Neural cell (in vitro differentiated cells): Measurements from ENCODE around the gene GMPS. TPM values are rescaled to one million over a fixed set of nuclear protein-coding genes. Genes with fewer than 3 reads are reported as not detected.

Experiments used
- H2AFZ ChIP-seq: fragments of 200-600, 300-800 bp; sonication (generic), shearing (Covaris generic); 2 replicates; pipeline ENCODE4 v1.6.0; 2014; ENCODE audit warnings: low read depth, mild to moderate bottlenecking, antibody characterized with exemption, low read length, moderate library complexity
- H3F3A ChIP-seq: fragments of 200-600 bp; shearing (Covaris generic); 2 replicates; pipeline ENCODE4 v1.6.1; 2016; ENCODE audit warnings: mild to moderate bottlenecking, moderate library complexity, mixed read lengths, antibody characterized with exemption, low read length; ENCODE audit not compliant: insufficient read depth, poor library complexity, severe bottlenecking
- H3K27ac ChIP-seq: fragments of 200-600, 300-800 bp; sonication (generic), shearing (Covaris generic); 2 replicates; pipeline ENCODE4 v1.5.1; 2014; ENCODE audit warnings: mild to moderate bottlenecking, low read length, moderate library complexity
- H3K27me3 ChIP-seq: fragments of 300-800, 200-600 bp; sonication (generic), shearing (Covaris generic); 2 replicates; pipeline ENCODE4 v1.6.0; 2014; ENCODE audit warnings: mild to moderate bottlenecking, low read depth, low read length, moderate library complexity; ENCODE audit not compliant: insufficient read depth
- H3K36me3 ChIP-seq: fragments of 300-800, 200-600 bp; sonication (generic), shearing (Covaris generic); 2 replicates; pipeline ENCODE4 v1.5.1; 2014; ENCODE audit warnings: mild to moderate bottlenecking, antibody characterized with exemption, low read length, moderate library complexity; ENCODE audit not compliant: insufficient read depth
- H3K4me2 ChIP-seq: fragments of 300-800, 200-600 bp; sonication (generic), shearing (Covaris generic); 2 replicates; pipeline ENCODE4 v1.6.0; 2014; ENCODE audit warnings: mild to moderate bottlenecking, low read length
- H3K4me3 ChIP-seq: fragments of 300-800, 200-600 bp; sonication (generic), shearing (Covaris generic); 2 replicates; pipeline ENCODE4 v1.5.1; 2014; ENCODE audit warnings: mild to moderate bottlenecking, low read length, moderate library complexity
- H3K79me2 ChIP-seq: fragments of 200-600 bp; shearing (Covaris generic); replicated peaks from 2 replicates; pipeline ENCODE4 v1.6.0; 2014; ENCODE audit warnings: mild to moderate bottlenecking, low read length, moderate library complexity; ENCODE audit not compliant: insufficient read depth
- H3K9ac ChIP-seq: fragments of 300-800, 200-600 bp; sonication (generic), shearing (Covaris generic); 2 replicates; pipeline ENCODE4 v1.6.1; 2016; ENCODE audit warnings: mild to moderate bottlenecking, low read length, mixed read lengths
- H3K9me2 ChIP-seq: fragments of 200-600 bp; shearing (Covaris generic); 2 replicates; pipeline ENCODE4 v1.6.1; 2016; ENCODE audit warnings: mild to moderate bottlenecking, low read length, mixed read lengths; ENCODE audit not compliant: insufficient read depth
- H3K9me3 ChIP-seq: fragments of 200-600, 300-800 bp; sonication (generic), shearing (Covaris generic); 2 replicates; pipeline ENCODE4 v1.6.1; 2016; ENCODE audit warnings: mild to moderate bottlenecking, mixed run types, low read length, moderate library complexity, mixed read lengths
- H4K20me1 ChIP-seq: fragments of 200-600 bp; shearing (Covaris generic); 2 replicates; pipeline ENCODE4 v1.6.1; 2016; ENCODE audit warnings: mild to moderate bottlenecking, mixed run types; ENCODE audit not compliant: insufficient read depth
- CTCF ChIP-seq: fragments of 450-650 bp; IDR thresholded peaks from 2 replicates; pipeline ENCODE4 v1.5.1; 2014; ENCODE audit warnings: antibody characterized with exemption, mild to moderate bottlenecking, moderate library complexity; ENCODE audit not compliant: poor library complexity, severe bottlenecking
- EP300 ChIP-seq: fragments of 450-650 bp; conservative IDR thresholded peaks from 2 replicates; pipeline ENCODE4 v1.6.1; 2014; ENCODE audit warnings: antibody characterized with exemption, mild to moderate bottlenecking, moderate library complexity; ENCODE audit not compliant: poor library complexity, severe bottlenecking
- EZH2 ChIP-seq: fragments of 200-600, 300-800 bp; shearing (Covaris generic), sonication (generic); IDR thresholded peaks from 2 replicates; pipeline ENCODE4 v1.6.1; 2014; ENCODE audit warnings: antibody characterized with exemption, low read length, borderline replicate concordance, mild to moderate bottlenecking; ENCODE audit not compliant: insufficient read depth, poor library complexity, severe bottlenecking
- MXI1 ChIP-seq: fragments of 450-650 bp; conservative IDR thresholded peaks from 2 replicates; pipeline ENCODE4 v1.6.1; 2014; ENCODE audit warnings: antibody characterized with exemption, mild to moderate bottlenecking; ENCODE audit not compliant: poor library complexity, severe bottlenecking
- POLR2AphosphoS5 ChIP-seq: IDR thresholded peaks from 2 replicates; pipeline ENCODE4 v1.6.1; 2012
- RAD21 ChIP-seq: fragments of 450-650 bp; conservative IDR thresholded peaks from 2 replicates; pipeline ENCODE4 v1.6.1; 2014; ENCODE audit warnings: antibody characterized with exemption, mild to moderate bottlenecking, moderate library complexity
- SMC3 ChIP-seq: fragments of 450-650 bp; conservative IDR thresholded peaks from 2 replicates; pipeline ENCODE4 v1.6.1; 2014; ENCODE audit warnings: antibody characterized with exemption, mild to moderate bottlenecking, moderate library complexity; ENCODE audit not compliant: poor library complexity
- TAF1 ChIP-seq: IDR thresholded peaks from 2 replicates; pipeline ENCODE4 v1.6.1; 2012; ENCODE audit warnings: low read depth
- polyA plus RNA-seq: library from polyadenylated mRNA; depleted of rRNA; stranded (reverse); fragments of >200 nt; gene quantifications from 2 replicates; pipeline ENCODE4 v1.2.3, GENCODE V29; 2014
- TF ChIP-seq, protein P1 (sequence below): IDR thresholded peaks from 2 replicates; pipeline ENCODE4 v1.6.1; 2012; ENCODE audit warnings: borderline replicate concordance

The GMPS gene
- polyA plus RNA-seq, 1 donor from 2014 or later, result 23.7 TPM

DNA sequence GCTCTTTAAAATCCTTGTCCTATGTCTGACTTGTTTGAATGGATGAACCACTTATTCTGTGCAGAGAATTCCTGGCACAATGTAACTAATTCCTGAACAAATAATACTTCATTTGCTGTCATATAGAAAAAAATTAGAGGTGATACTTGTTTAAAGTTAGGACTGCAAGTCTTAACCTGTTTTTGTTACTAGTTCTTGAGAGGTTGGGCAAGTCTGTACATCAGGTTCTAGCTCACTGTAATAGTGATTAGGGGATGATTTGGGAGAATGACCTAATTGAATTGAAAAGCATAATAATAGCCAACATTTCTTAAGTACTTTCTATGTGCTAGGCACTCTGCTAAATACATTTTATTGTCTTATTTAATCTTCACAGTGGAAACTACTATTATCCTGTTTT, 49.3 kb downstream of the GMPS start:
- Histone ChIP-seq H3K9me3 (no peaks in the 10 kb centered on the region), H3K27me3 (no peaks in the 10 kb centered on the region), H3F3A (no peaks in the 10 kb centered on the region), H3K9me2 (no peaks in the 10 kb centered on the region), H2AFZ (no peak overlapping the region), H3K9ac (no peak overlapping the region), H3K4me2 (no peak overlapping the region), H3K79me2 (no peaks in the 10 kb centered on the region), H3K36me3 (peaks cover 8% of the 10 kb centered on the region), H4K20me1 (no peaks in the 10 kb centered on the region), H3K27ac (no peak overlapping the region), H3K4me3 (no peak overlapping the region)
- no peak for TF ChIP-seq SMC3
- no peak for TF ChIP-seq EZH2
- TF ChIP-seq EP300, result no peak
- TF ChIP-seq TAF1, result no peak
- TF ChIP-seq POLR2AphosphoS5, result no peak
- TF ChIP-seq RAD21, result no peak
- TF ChIP-seq, protein P1, sequence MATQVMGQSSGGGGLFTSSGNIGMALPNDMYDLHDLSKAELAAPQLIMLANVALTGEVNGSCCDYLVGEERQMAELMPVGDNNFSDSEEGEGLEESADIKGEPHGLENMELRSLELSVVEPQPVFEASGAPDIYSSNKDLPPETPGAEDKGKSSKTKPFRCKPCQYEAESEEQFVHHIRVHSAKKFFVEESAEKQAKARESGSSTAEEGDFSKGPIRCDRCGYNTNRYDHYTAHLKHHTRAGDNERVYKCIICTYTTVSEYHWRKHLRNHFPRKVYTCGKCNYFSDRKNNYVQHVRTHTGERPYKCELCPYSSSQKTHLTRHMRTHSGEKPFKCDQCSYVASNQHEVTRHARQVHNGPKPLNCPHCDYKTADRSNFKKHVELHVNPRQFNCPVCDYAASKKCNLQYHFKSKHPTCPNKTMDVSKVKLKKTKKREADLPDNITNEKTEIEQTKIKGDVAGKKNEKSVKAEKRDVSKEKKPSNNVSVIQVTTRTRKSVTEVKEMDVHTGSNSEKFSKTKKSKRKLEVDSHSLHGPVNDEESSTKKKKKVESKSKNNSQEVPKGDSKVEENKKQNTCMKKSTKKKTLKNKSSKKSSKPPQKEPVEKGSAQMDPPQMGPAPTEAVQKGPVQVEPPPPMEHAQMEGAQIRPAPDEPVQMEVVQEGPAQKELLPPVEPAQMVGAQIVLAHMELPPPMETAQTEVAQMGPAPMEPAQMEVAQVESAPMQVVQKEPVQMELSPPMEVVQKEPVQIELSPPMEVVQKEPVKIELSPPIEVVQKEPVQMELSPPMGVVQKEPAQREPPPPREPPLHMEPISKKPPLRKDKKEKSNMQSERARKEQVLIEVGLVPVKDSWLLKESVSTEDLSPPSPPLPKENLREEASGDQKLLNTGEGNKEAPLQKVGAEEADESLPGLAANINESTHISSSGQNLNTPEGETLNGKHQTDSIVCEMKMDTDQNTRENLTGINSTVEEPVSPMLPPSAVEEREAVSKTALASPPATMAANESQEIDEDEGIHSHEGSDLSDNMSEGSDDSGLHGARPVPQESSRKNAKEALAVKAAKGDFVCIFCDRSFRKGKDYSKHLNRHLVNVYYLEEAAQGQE, result no peak
- TF ChIP-seq MXI1, result no peak
- TF ChIP-seq CTCF, result no peak

DNA sequence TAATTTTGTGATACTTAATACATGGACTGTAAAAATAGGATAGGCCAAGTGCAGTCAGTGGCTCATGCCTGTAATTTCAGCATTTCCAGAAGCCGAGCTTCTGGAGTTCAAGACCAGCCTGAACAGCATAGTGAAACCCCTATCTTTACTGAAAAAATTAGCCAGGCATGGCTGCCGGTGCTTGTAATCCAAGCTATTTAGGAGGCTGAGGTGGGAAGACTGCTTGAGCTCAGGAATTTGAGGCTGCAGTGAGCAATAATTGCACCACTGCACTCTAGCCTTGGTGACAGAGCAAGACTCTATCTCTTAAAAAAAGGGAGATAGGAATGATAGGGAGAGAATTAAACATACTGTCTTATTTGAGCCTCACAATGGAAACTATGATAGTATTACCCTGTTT, 51.0 kb downstream of the GMPS start:
- no peaks in the 10 kb centered on the region for H3K9me3 ChIP-seq
- no peak overlapping the region for H3K4me3 ChIP-seq
- TF ChIP-seq POLR2AphosphoS5 (no peak), CTCF (no peak), EP300 (no peak), SMC3 (no peak), RAD21 (no peak), EZH2 (no peak)
- TF ChIP-seq, protein P1, result no peak
- H3F3A ChIP-seq, result no peaks in the 10 kb centered on the region
- H3K27me3 ChIP-seq, result no peaks in the 10 kb centered on the region
- no peak overlapping the region for H3K27ac ChIP-seq
- no peak overlapping the region for H2AFZ ChIP-seq
- H3K9me2 ChIP-seq, result no peaks in the 10 kb centered on the region
- H3K36me3 ChIP-seq, result peaks cover 8% of the 10 kb centered on the region
- H3K79me2 ChIP-seq, result no peaks in the 10 kb centered on the region
- H4K20me1 ChIP-seq, result no peaks in the 10 kb centered on the region
- H3K4me2 ChIP-seq, result no peak overlapping the region
- H3K9ac ChIP-seq, result no peak overlapping the region
